H1 (cell line): ENCODE data around the gene USP53. TPM values are rescaled to one million over a fixed set of nuclear protein-coding genes. Genes with fewer than 3 reads are reported as not detected.

Source experiments
- CTCF ChIA-PET: fragments of 300-600 bp; sonication (Branson Sonifier 250); formaldehyde crosslinking; loops from one replicate; lab custom pipeline; 2021; ENCODE audit not compliant: partially characterized antibody; lab: Charles Lee
- POLR2A ChIA-PET: fragments of 300-600 bp; sonication (Branson Sonifier 250); formaldehyde crosslinking; loops from one replicate; lab custom pipeline; 2021; ENCODE audit warnings: inconsistent platforms; ENCODE audit not compliant: partially characterized antibody; lab: Charles Lee
- DNase-seq, 2 experiments: peaks; one replicate each; pipeline versions ENCODE4 v3.0.0 to v3.0.0-alpha.2; 2010 to 2022; ENCODE audit warnings: low spot score in 2 of 2, low read depth in 1 of 2, mixed read lengths in 1 of 2
- FAIRE-seq: peaks from 2 replicates; lab custom pipeline; 2011; peaks lifted over from hg19 to GRCh38; lab: Jason Lieb, UNC
- H2AFZ ChIP-seq: 2 replicates; pipeline ENCODE4 v1.8.1; 2012; ENCODE audit warnings: low read length, inconsistent platforms
- H2AK5ac ChIP-seq: 2 replicates; pipeline ENCODE4 v1.6.1; 2013; ENCODE audit warnings: low read depth, low read length
- H2BK120ac ChIP-seq: replicated peaks from 2 replicates; pipeline ENCODE3; 2013; ENCODE audit warnings: low read depth, low read length, inconsistent platforms
- H2BK12ac ChIP-seq: 2 replicates; pipeline ENCODE4 v1.6.1; 2013; ENCODE audit warnings: low read depth, low read length
- H2BK15ac ChIP-seq: 2 replicates; pipeline ENCODE4 v1.6.1; 2013; ENCODE audit warnings: low read length
- H2BK20ac ChIP-seq: 2 replicates; pipeline ENCODE4 v1.6.1; 2013; ENCODE audit warnings: low read length
- H2BK5ac ChIP-seq: 2 replicates; pipeline ENCODE4 v1.6.1; 2013; ENCODE audit warnings: low read depth, low read length
- H3K14ac ChIP-seq: 2 replicates; pipeline ENCODE4 v1.6.1; 2013; ENCODE audit warnings: inconsistent platforms; ENCODE audit not compliant: insufficient read length
- H3K18ac ChIP-seq: 2 replicates; pipeline ENCODE4 v1.6.1; 2013; ENCODE audit warnings: low read length; ENCODE audit errors: extremely low read depth
- H3K23ac ChIP-seq: 2 replicates; pipeline ENCODE4 v1.6.1; 2013; ENCODE audit warnings: inconsistent platforms; ENCODE audit not compliant: insufficient read length
- H3K23me2 ChIP-seq: 2 replicates; pipeline ENCODE4 v1.6.1; 2013; ENCODE audit warnings: low read depth, low read length
- H3K27ac ChIP-seq: 2 replicates; pipeline ENCODE4 v1.6.1; 2011; ENCODE audit warnings: low read depth, low read length, inconsistent platforms
- H3K27me3 ChIP-seq, 4 experiments: replicated peaks in 1 of 4; 1 replicate in 1 of 4; 2 replicates in 3 of 4; pipeline versions ENCODE4 v1.6.1 to v1.8.1; 2011 to 2013; ENCODE audit warnings: low read length in 3 of 4, mild to moderate bottlenecking in 3 of 4, inconsistent platforms in 2 of 4, mixed read lengths in 2 of 4, moderate library complexity in 1 of 4; ENCODE audit not compliant: control insufficient read depth in 3 of 4, insufficient read depth in 3 of 4; ENCODE audit errors: extremely low read depth in 1 of 4
- H3K36me3 ChIP-seq, 4 experiments: 2 replicates each; pipeline versions ENCODE4 v1.6.1 to v1.8.1; 2011 to 2013; ENCODE audit warnings: mild to moderate bottlenecking in 4 of 4, low read length in 3 of 4, moderate library complexity in 2 of 4, control low read depth in 1 of 4, inconsistent platforms in 1 of 4; ENCODE audit not compliant: insufficient read depth in 4 of 4, control insufficient read depth in 2 of 4
- H3K4ac ChIP-seq: replicated peaks from 2 replicates; pipeline ENCODE3; 2013; ENCODE audit warnings: low read length, low read depth, mixed read lengths, inconsistent platforms; ENCODE audit not compliant: insufficient read length
- H3K4me1 ChIP-seq, 4 experiments: replicated peaks in 1 of 4; 1 replicate in 1 of 4; 2 replicates in 3 of 4; pipeline versions ENCODE4 v1.6.1 to v1.8.1; 2011 to 2013; ENCODE audit warnings: low read length in 3 of 4, inconsistent platforms in 2 of 4, mixed read lengths in 1 of 4; ENCODE audit not compliant: insufficient read depth in 4 of 4, control insufficient read depth in 3 of 4
- H3K4me2 ChIP-seq, 2 experiments: 2 replicates each; pipeline versions ENCODE4 v1.6.1 to v1.8.1; 2011 to 2013; ENCODE audit warnings: low read depth in 2 of 2, low read length in 2 of 2, control low read depth in 1 of 2, inconsistent platforms in 1 of 2, mild to moderate bottlenecking in 1 of 2; ENCODE audit not compliant: insufficient read depth in 1 of 2
- H3K4me3 ChIP-seq, 4 experiments: fragments of 200-600, 300-600 bp in 1 of 4; sonication (generic), shearing (Covaris generic), sonication (Bioruptor Twin) in 1 of 4; 2 replicates each; pipeline versions ENCODE4 v1.5.1 to v1.8.1; 2011 to 2016; ENCODE audit warnings: low read length in 4 of 4, low read depth in 3 of 4, control low read depth in 2 of 4, inconsistent platforms in 2 of 4, mild to moderate bottlenecking in 2 of 4, mixed read lengths in 1 of 4, moderate library complexity in 1 of 4; ENCODE audit not compliant: insufficient read depth in 2 of 4; ENCODE audit errors: extremely low read depth in 1 of 4
- H3K56ac ChIP-seq: replicated peaks from 2 replicates; pipeline ENCODE3; 2013; ENCODE audit warnings: low read depth, mild to moderate bottlenecking, mixed read lengths, low read length, inconsistent platforms; ENCODE audit not compliant: insufficient read length
- H3K79me1 ChIP-seq: 2 replicates; pipeline ENCODE4 v1.6.1; 2013; ENCODE audit warnings: low read depth, low read length, control low read depth
- H3K79me2 ChIP-seq, 2 experiments: 2 replicates each; pipeline versions ENCODE4 v1.6.1 to v1.8.1; 2012 to 2013; ENCODE audit warnings: low read length in 2 of 2, mild to moderate bottlenecking in 2 of 2, inconsistent platforms in 1 of 2; ENCODE audit not compliant: insufficient read depth in 2 of 2, control insufficient read depth in 1 of 2
- H3K9ac ChIP-seq, 4 experiments: replicated peaks in 1 of 4; 1 replicate in 1 of 4; 2 replicates in 3 of 4; pipeline versions ENCODE4 v1.6.1 to v1.8.1; 2011 to 2013; ENCODE audit warnings: low read depth in 3 of 4, low read length in 3 of 4, control low read depth in 2 of 4, mild to moderate bottlenecking in 2 of 4, moderate library complexity in 2 of 4, inconsistent platforms in 1 of 4; ENCODE audit errors: extremely low read depth in 1 of 4
- H3K9me3 ChIP-seq, 2 experiments: 2 replicates each; pipeline versions ENCODE4 v1.6.1 to v1.8.1; 2012 to 2013; ENCODE audit warnings: mild to moderate bottlenecking in 2 of 2, moderate library complexity in 2 of 2, control low read depth in 1 of 2, inconsistent platforms in 1 of 2, low read depth in 1 of 2, low read length in 1 of 2, mixed read lengths in 1 of 2; ENCODE audit not compliant: insufficient read depth in 2 of 2
- H4K20me1 ChIP-seq, 2 experiments: replicated peaks in 1 of 2; 2 replicates each; pipeline versions ENCODE3 to v1.8.1; 2011 to 2013; ENCODE audit warnings: inconsistent platforms in 2 of 2, low read length in 2 of 2, mild to moderate bottlenecking in 1 of 2; ENCODE audit not compliant: insufficient read depth in 2 of 2, control insufficient read depth in 1 of 2
- H4K5ac ChIP-seq: 2 replicates; pipeline ENCODE4 v1.6.1; 2013; ENCODE audit warnings: low read length, low read depth, mixed read lengths, inconsistent platforms; ENCODE audit not compliant: insufficient read length
- H4K8ac ChIP-seq: 2 replicates; pipeline ENCODE4 v1.8.0; 2013; ENCODE audit warnings: mild to moderate bottlenecking, moderate library complexity, low read length, inconsistent platforms; ENCODE audit not compliant: insufficient read depth; ENCODE audit errors: extremely low read depth
- H4K91ac ChIP-seq: replicated peaks from 2 replicates; pipeline ENCODE3; 2013; ENCODE audit warnings: low read length, mixed read lengths, inconsistent platforms; ENCODE audit not compliant: insufficient read length
- BCL11A ChIP-seq, 2 experiments: IDR thresholded peaks; one replicate each; pipeline ENCODE4 v1.6.1; 2011; ENCODE audit warnings: low read depth in 2 of 2, low read length in 2 of 2, mild to moderate bottlenecking in 2 of 2
- BRCA1 ChIP-seq: IDR thresholded peaks from 2 replicates; pipeline ENCODE4 v1.6.1; 2012; ENCODE audit warnings: low read depth, low read length, improper control_type of control experiment
- CBX8 ChIP-seq: fragments of 300-800, 300-1000 bp; sonication (generic); IDR thresholded peaks from 2 replicates; pipeline ENCODE4 v1.7.1; 2016; ENCODE audit warnings: low read depth, low read length, borderline replicate concordance
- CREB1 ChIP-seq: IDR thresholded peaks from 2 replicates; pipeline ENCODE4 v1.6.1; 2012; ENCODE audit warnings: inconsistent platforms
- HDAC6 ChIP-seq: IDR thresholded peaks from one replicate; pipeline ENCODE4 v1.7.1; 2012; ENCODE audit warnings: low read depth, mild to moderate bottlenecking, inconsistent platforms, low read length, moderate library complexity
- JUN ChIP-seq: IDR thresholded peaks from 2 replicates; pipeline ENCODE4 v1.6.1; 2011; ENCODE audit warnings: low read depth, mild to moderate bottlenecking, improper control_type of control experiment, low read length
- KDM5A ChIP-seq: fragments of 200-600 bp; IDR thresholded peaks from 2 replicates; pipeline ENCODE4 v1.7.1; 2012; ENCODE audit warnings: mild to moderate bottlenecking, low read length, inconsistent platforms, mixed read lengths
- MAFK ChIP-seq: IDR thresholded peaks from 2 replicates; pipeline ENCODE4 v1.6.1; 2012; ENCODE audit warnings: low read depth, mild to moderate bottlenecking, improper control_type of control experiment, low read length
- NANOG ChIP-seq: IDR thresholded peaks from 2 replicates; pipeline ENCODE4 v1.6.1; 2011; ENCODE audit warnings: low read length, low read depth, mild to moderate bottlenecking, inconsistent platforms; ENCODE audit not compliant: insufficient read depth, poor library complexity, severe bottlenecking
- SP2 ChIP-seq: IDR thresholded peaks from 2 replicates; pipeline ENCODE4 v1.6.1; 2012; ENCODE audit warnings: mild to moderate bottlenecking, low read length, inconsistent platforms
- SRF ChIP-seq: IDR thresholded peaks from 2 replicates; pipeline ENCODE4 v1.6.1; 2011; ENCODE audit warnings: mild to moderate bottlenecking, low read depth, low read length, moderate library complexity
- TAF1 ChIP-seq: IDR thresholded peaks from 2 replicates; pipeline ENCODE4 v1.6.1; 2011; ENCODE audit warnings: mild to moderate bottlenecking, low read depth, low read length
- TAF7 ChIP-seq: optimal IDR thresholded peaks from 2 replicates; pipeline ENCODE3; 2011; ENCODE audit warnings: low read depth, mild to moderate bottlenecking, inconsistent platforms, low read length, moderate library complexity, borderline replicate concordance
- TCF12 ChIP-seq: IDR thresholded peaks from 2 replicates; pipeline ENCODE4 v1.6.1; 2011; ENCODE audit warnings: low read depth, mild to moderate bottlenecking, low read length
- WGBS, 2 experiments: shearing (Covaris generic) in 1 of 2; methylation state at CpG; one replicate each; pipeline versions ENCODE4 v1.1.6 to v1.1.7; 2013 to 2015; ENCODE audit warnings: low lambda C conversion rate in 2 of 2, mixed read lengths in 2 of 2, inconsistent platforms in 1 of 2, low coverage in 1 of 2, missing lambda C conversion rate in 1 of 2; ENCODE audit not compliant: insufficient replicate concordance in 2 of 2, insufficient coverage in 1 of 2, insufficient read length in 1 of 2; ENCODE audit errors: extremely low coverage in 1 of 2, missing lambda C conversion rate in 1 of 2; 5-methylcytosine and 5-hydroxymethylcytosine counted together
- polyA plus RNA-seq, 7 experiments: library from polyadenylated mRNA; depleted of rRNA in 3 of 7; stranded (reverse) in 5 of 7; unstranded in 2 of 7; fragments of >200 nt in 5 of 7; fragments of 200-250 nt in 2 of 7; gene quantifications; 1 replicate in 5 of 7; 2 replicates in 1 of 7; 4 replicates in 1 of 7; pipeline versions ENCODE4 v1.2.1 to v1.2.3, GENCODE V29; 2011 to 2013; ENCODE audit warnings: missing spikeins in 2 of 7, mixed read lengths in 2 of 7
- total RNA-seq: library from RNA; stranded (reverse); fragmentation: NEBNext Ultra II Directional; extraction: Animal tissue kit (Norgen Biotek cat#: 25700); gene quantifications from 2 replicates; pipeline ENCODE4 v1.2.1, GENCODE V29; 2021
- TF ChIP-seq, protein P1 (sequence below): IDR thresholded peaks from 2 replicates; pipeline ENCODE4 v1.6.1; 2011; ENCODE audit warnings: low read length, improper control_type of control experiment

Gene USP53
- total and polyA plus RNA-seq, 2 of the 8 experiments (the other 6 are each of a cell fraction or from before 2014, with no cell fraction given), result 2.9 to 14.9 TPM

- Histone ChIP-seq H3K36me3 (peaks cover 0 to 4% (median 2%) of the 10 kb centered on the region in 4 experiments; a peak in 3 of 8 replicates), H3K79me1 (no peaks in the 10 kb centered on the region), H3K27ac (no peak overlapping the region), H2AK5ac (no peak overlapping the region), H2BK120ac (no peak overlapping the region), H3K27me3 (no peaks in the 10 kb centered on the region), H4K8ac (no peak overlapping the region), H2BK15ac (no peak overlapping the region), H3K23me2 (no peaks in the 10 kb centered on the region), H3K9ac (no peak overlapping the region), H4K91ac (no peak overlapping the region), H3K14ac (no peak overlapping the region), H3K9me3 (no peaks in the 10 kb centered on the region), H3K4ac (no peak overlapping the region), H2BK20ac (no peak overlapping the region), H4K20me1 (no peaks in the 10 kb centered on the region), H4K5ac (no peak overlapping the region), H2BK5ac (no peak overlapping the region), H2BK12ac (no peak overlapping the region), H3K56ac (no peak overlapping the region), H3K18ac (no peak overlapping the region), H2AFZ (no peak overlapping the region), H3K4me3 (no peak overlapping the region), H3K4me1 (no peaks in the 10 kb centered on the region), H3K23ac (no peak overlapping the region), H3K4me2 (no peak overlapping the region), H3K79me2 (no peaks in the 10 kb centered on the region)
- ChIA-PET POLR2A (interaction anchor here (2.1 kb wide), 1 partner anchor 52 kb away, joined by 6 read pairs; no protein-coding TSS in a partner anchor), CTCF (interaction anchor here (0.9 to 1.6 kb wide), 3 partner anchors 8 to 283 kb away, joined by 3 to 5 read pairs (median 3); partner anchors contain the start of gene USP53)
- DNase-seq, result no peak
- 81% methylated on average over 1 of the region's 1 CpG; no CpG with 5 or more reads in 1 of the 2 experiments for WGBS, 2 experiments
- no peak for FAIRE-seq
- no peak for TF ChIP-seq HDAC6
- TF ChIP-seq TAF1, result no peak
- TF ChIP-seq, protein P1, sequence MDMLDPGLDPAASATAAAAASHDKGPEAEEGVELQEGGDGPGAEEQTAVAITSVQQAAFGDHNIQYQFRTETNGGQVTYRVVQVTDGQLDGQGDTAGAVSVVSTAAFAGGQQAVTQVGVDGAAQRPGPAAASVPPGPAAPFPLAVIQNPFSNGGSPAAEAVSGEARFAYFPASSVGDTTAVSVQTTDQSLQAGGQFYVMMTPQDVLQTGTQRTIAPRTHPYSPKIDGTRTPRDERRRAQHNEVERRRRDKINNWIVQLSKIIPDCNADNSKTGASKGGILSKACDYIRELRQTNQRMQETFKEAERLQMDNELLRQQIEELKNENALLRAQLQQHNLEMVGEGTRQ, result no peak
- no peak for TF ChIP-seq BCL11A (IDR thresholded peaks at IDR 0.05; ENCODE audit: low read depth in 2 of 2, low read length in 2 of 2)
- no peak for TF ChIP-seq TCF12
- no peak for TF ChIP-seq CREB1
- no peak for TF ChIP-seq SP2
- TF ChIP-seq NANOG, result no peak
- no peak for TF ChIP-seq JUN
- TF ChIP-seq MAFK, result no peak
- TF ChIP-seq TAF7, result no peak
- no peak for TF ChIP-seq CBX8
- TF ChIP-seq BRCA1, result no peak
- no peak for TF ChIP-seq SRF
- no peak for TF ChIP-seq KDM5A
Observed at GRCh38 chr4:119264743-119265142, 52.2 kb downstream of the USP53 start.
